ENCODE data around the gene SLC35A3. TPM values are rescaled to one million over a fixed set of nuclear protein-coding genes. Genes with fewer than 3 reads are reported as not detected.

Gene SLC35A3
- total RNA-seq, 1 experiment from 2014 or later, result 46.5 TPM

- peak; percentile 89 for DNase-seq
- H3K27me3 ChIP-seq (ENCODE audit: low read length), result no peaks in the 10 kb centered on the region
- no peaks in the 10 kb centered on the region for H3K9me2 ChIP-seq (replicated peaks; ENCODE audit: low read length)
- POLR2A ChIA-PET (ENCODE audit: unreplicated experiment), result no interaction called here
- peaks cover 9% of the 10 kb centered on the region for H3K79me2 ChIP-seq (ENCODE audit: low read length)
- no TSS peak for BruUV-seq (replicated peaks)
- H3K36me3 ChIP-seq (ENCODE audit: low read depth, low read length), result no peaks in the 10 kb centered on the region
- no peak overlapping the region for H2AFZ ChIP-seq (ENCODE audit: low read length)
- peak overlapping the region; percentile 60 for H3K27ac ChIP-seq (ENCODE audit: low read length)
- ATAC-seq, result no peak
- no peak overlapping the region for H3K9ac ChIP-seq (ENCODE audit: low read length)
- H3K4me2 ChIP-seq (ENCODE audit: low read length), result peak overlapping the region; percentile 67
- H3K4me1 ChIP-seq (ENCODE audit: insufficient read depth, low read length), result peaks cover 44% of the 10 kb centered on the region
- H3F3A ChIP-seq (ENCODE audit: low read length, unreplicated experiment), result peaks cover 4% of the 10 kb centered on the region
- CTCF ChIA-PET, result no interaction called here
- H3K9me3 ChIP-seq (ENCODE audit: low read length), result no peaks in the 10 kb centered on the region
- peaks cover 3% of the 10 kb centered on the region for H4K20me1 ChIP-seq (ENCODE audit: low read length)
- TF ChIP-seq CTCF (conservative IDR thresholded peaks at IDR 0.05; ENCODE audit: low read depth, low read length), result no peak
- no peak for TF ChIP-seq EZH2 (IDR thresholded peaks at IDR 0.05; ENCODE audit: low read length, unreplicated experiment)
- TF ChIP-seq EZH2phosphoT487 (IDR thresholded peaks at IDR 0.05; ENCODE audit: borderline replicate concordance, low read length), result no peak
- intact Hi-C loops (cut with micrococcal nuclease), result no loop called here
- H3K4me3 ChIP-seq (ENCODE audit: low read length), result peak overlapping the region; percentile 17; the same call in 1 of the 2 replicates
These were observed 4.0 kb upstream of the SLC35A3 start for GRCh38 chr1:99965646-99966375.

- intact Hi-C loops (cut with micrococcal nuclease), result no loop called here
- no peaks in the 10 kb centered on the region for H3K36me3 ChIP-seq (ENCODE audit: low read depth, low read length)
- CTCF ChIA-PET, result no interaction called here
These were observed 1.6 kb upstream of the SLC35A3 start for GRCh38 chr1:99968214-99968613.

More at GRCh38 chr1:99968214-99968613, 1.6 kb upstream of the SLC35A3 start:
- Histone ChIP-seq H3K4me2 (ENCODE audit: low read length) (no peak overlapping the region), H3K27me3 (ENCODE audit: low read length) (no peaks in the 10 kb centered on the region), H3F3A (ENCODE audit: low read length, unreplicated experiment) (peaks cover 4% of the 10 kb centered on the region), H4K20me1 (ENCODE audit: low read length) (peaks cover 5% of the 10 kb centered on the region), H3K4me3 (ENCODE audit: low read length) (no peak overlapping the region), H3K79me2 (ENCODE audit: low read length) (peaks cover 33% of the 10 kb centered on the region), H3K9me2 (replicated peaks; ENCODE audit: low read length) (no peaks in the 10 kb centered on the region), H3K9me3 (ENCODE audit: low read length) (no peaks in the 10 kb centered on the region), H3K27ac (ENCODE audit: low read length) (no peak overlapping the region), H3K9ac (ENCODE audit: low read length) (no peak overlapping the region), H2AFZ (ENCODE audit: low read length) (no peak overlapping the region), H3K4me1 (ENCODE audit: insufficient read depth, low read length) (peaks cover 51% of the 10 kb centered on the region)
- DNase-seq (no peak), ATAC-seq (no peak)
- POLR2A ChIA-PET (ENCODE audit: unreplicated experiment), result no interaction called here
- BruUV-seq (replicated peaks), result no TSS peak
- TF ChIP-seq EZH2 (IDR thresholded peaks at IDR 0.05; ENCODE audit: low read length, unreplicated experiment) (no peak), EZH2phosphoT487 (IDR thresholded peaks at IDR 0.05; ENCODE audit: borderline replicate concordance, low read length) (no peak), CTCF (conservative IDR thresholded peaks at IDR 0.05; ENCODE audit: low read depth, low read length) (no peak)

Data from PC-3 (cell line).